Stimulated activated CD4-positive, alpha-beta T cell treated with anti-CD3 and anti-CD28 coated beads, TNF-alpha, amount 100 ng/mL, for 24 hours (primary cell): ENCODE results near the gene SMAP1.

Experiments
- DNase-seq, 3 experiments: peaks; one replicate each; pipeline ENCODE4 v3.0.0-alpha.2; 2020; ENCODE audit warnings: low read depth in 3 of 3

The SMAP1 gene

DNA sequence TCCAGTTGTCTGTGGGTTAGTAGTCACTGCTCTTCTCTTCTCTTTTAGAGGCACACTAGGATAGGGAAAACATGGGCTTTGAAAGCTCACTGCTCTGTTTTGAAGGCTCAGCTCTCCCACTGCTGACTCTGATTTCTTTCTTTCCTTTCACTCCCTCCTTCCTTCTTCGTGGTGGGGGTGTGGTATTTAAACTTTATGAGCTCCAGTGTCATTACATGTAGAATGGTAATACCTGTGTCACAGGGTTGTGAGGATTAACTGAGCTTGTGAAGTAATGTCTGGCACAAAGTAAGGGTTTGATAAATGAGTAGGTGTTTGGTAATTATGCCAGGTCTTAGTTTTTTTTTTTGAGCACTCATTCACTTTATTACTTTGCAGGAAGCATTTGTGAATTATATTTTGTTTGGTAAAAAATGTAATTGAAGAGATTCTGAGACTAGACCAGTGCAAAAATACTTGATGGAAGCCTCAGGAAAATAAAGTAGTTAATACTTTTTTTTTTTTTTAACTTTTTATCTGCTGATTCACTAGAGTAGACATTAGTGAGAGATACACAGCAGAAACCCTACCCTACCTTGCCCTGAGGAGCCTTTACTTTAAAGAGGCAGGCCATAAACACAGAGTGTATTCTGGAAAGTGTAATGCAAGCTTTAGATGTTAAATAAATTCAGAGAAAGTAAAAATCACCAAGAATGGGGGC lies 17.3 kb downstream of the SMAP1 start:
- no peak for DNase-seq

- no peak for DNase-seq
Observed at GRCh38 chr6:70685494-70686180, 18.0 kb downstream of the SMAP1 start.

DNA sequence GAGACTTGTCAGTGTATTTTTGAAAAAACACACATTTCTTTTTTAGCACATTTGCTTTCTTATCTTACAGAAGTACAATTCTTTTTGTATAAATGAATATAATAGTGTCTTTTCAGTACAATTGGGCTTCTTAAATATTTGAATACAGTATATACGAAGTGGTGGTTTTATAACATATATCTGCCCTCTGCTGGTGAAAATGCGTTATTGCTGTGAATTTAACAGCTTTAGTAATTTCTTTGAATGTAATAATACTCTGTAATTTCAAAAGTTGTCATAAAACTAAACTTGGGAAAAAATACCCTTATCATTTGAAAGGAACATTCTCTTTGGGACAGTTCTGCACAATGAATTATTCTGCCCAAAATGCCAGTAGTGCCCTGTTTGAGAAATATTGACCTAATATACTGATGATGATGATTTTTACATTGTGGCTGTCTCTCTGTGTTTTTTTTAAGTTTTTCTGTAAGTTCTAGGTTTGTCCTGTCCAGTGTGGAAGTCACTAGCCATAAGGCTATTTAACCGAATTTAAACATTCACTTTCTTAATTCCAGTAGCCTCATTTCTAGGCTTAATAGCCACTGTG lies 19.0 kb downstream of the SMAP1 start:
- DNase-seq = no peak

- no peak for DNase-seq
Observed at GRCh38 chr6:70693887-70694286, 26.2 kb downstream of the SMAP1 start.

- DNase-seq = no peak
Observed at GRCh38 chr6:70694371-70694770, 26.7 kb downstream of the SMAP1 start.

GRCh38 chr6:70700922-70701876 lies 33.5 kb downstream of the SMAP1 start:
- no peak for DNase-seq

GRCh38 chr6:70705772-70706171 lies 38.1 kb downstream of the SMAP1 start:
- no peak for DNase-seq

DNA sequence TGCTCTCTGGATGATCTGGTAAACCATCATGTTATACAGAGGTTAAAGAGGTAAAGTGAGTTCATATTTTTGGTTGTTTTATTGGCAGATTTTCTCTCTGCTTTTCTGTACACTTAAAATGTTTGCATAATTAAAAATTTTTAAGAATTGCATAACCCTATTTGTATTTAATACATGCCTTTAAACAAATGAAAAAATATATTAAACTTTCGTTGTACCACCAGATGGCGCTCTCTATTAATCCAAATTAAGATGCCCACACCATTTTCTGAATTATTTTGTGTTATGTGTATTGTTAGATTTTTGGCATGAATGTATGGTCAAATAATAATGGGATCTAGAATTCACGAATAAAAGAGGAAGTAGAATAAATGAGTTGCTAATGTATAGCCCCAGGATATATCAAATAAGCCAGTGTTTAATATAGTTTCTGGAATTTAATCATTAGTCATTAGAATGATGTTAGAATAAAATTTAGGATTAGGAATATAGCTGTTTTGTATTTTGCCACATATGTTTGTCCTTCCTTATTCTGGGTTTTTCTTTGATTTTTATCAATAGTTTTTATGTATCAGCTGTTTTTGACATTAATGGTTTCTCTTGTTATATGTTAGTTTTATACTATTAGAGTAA lies 38.9 kb downstream of the SMAP1 start:
- no peak for DNase-seq

GRCh38 chr6:70707893-70708292 lies 40.2 kb downstream of the SMAP1 start:
- no peak for DNase-seq

DNA sequence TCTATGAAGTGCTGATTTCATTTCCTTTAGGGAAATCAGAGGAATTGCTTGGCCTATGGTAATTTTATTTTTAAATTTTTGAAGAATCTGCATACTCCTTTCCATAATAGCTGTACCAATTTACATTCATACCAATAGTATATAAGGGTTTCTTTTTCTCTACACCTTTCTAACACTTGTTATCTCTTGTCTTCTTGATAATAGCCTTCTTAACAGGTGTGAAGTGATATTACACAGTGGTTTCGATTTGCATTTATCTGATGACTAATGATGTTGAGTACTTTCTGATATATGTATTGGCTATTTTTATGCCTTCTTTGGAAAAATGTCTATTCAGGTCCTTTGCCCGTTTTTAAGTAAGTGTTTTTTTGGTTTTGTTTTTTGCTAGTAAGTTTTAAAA lies 40.8 kb downstream of the SMAP1 start:
- DNase-seq = no peak

- DNase-seq = no peak
Observed at GRCh38 chr6:70709826-70710225, 42.1 kb downstream of the SMAP1 start.

DNA sequence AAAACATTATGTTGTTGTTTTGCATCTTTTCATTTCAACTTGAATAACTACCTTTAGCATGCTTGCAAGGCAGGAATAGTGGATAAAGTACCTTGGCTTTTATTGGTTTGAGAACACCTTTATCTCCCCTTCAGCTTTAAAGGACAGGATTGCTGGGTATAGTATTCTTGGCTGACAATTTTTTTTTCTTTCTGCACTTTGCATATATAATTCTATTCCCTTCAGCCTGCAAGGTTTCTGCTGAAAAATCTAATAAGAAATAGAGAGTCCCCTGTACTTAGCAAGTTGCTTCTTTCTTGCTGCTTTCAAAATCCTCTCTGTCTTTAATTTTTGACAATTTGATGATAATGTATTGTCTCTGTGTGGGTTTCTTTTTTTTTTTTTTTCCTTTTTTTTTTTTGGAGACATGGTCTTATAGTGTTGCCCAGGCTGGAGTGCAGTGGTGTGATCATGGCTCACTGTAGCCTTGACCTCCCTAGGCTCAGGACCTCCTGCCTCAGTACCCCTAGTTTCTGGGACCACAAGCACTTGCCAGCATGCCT lies 47.1 kb downstream of the SMAP1 start:
- DNase-seq = no peak

- DNase-seq = no peak
Observed at GRCh38 chr6:70717038-70717801, 49.5 kb downstream of the SMAP1 start.

DNA sequence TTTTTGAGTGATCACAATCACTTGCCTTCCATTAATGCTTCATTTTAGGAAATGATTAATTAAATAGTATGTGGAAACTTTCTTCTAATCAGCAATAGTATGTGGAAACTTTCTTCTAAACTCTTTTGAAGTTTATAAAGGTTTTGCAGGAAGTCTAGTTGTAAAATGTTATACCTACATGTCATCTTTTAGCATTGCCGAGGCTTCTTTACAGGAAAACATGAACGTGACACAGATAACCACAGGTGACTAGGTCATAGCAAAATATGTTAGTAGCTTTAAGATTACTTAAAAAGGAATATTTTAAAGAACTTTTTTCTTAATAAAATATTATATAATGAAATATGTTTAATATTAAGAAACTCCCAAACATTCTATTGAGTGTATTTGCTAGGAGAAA lies 56.8 kb downstream of the SMAP1 start:
- no peak for DNase-seq

GRCh38 chr6:70725817-70726415 lies 58.2 kb downstream of the SMAP1 start:
- no peak for DNase-seq

DNA sequence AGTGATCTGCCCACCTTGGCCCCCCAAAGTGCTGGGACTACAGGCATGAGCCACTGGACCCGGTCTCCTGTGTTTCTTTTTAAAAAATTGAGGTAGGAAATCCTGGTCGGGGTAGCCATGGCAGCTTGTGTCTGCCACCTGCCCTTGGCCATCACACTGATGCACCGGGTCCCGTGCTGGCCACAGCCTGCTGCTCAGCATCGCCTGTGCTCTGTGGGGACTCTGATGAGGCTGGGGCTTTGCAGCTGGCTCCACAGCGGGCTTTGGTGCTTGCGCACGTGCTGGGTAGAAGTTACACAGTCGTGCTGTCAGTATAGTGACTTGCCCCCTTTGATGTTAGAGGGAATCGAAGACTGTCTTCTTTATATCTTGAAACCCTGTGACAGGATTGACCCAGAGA lies 66.7 kb downstream of the SMAP1 start:
- no peak for DNase-seq

GRCh38 chr6:70734979-70735378 lies 67.3 kb downstream of the SMAP1 start:
- no peak for DNase-seq

- DNase-seq = no peak
Observed at GRCh38 chr6:70735513-70735912, 67.8 kb downstream of the SMAP1 start.

GRCh38 chr6:70738028-70738427 lies 70.3 kb downstream of the SMAP1 start:
- DNase-seq = no peak

DNA sequence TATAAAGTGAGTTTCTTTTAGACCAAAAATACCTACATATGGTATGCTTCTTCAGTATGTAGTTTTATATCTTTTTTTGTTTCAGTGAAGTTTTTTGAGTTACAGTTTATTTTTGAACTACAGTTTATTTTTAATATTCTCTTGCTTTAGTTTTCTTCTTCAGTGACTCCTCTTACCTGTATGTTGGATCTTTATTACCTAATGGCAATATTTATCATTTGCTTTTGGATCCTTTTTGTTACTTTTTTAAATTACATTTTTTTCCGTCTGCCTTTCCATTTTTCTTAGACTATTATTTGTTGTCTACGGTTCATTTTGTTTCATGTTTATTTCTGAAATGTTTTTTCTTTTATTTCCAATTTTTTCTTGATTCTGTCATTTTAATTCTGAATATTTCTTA lies 71.9 kb downstream of the SMAP1 start:
- DNase-seq = no peak
